Effector memory CD4-positive, alpha-beta T cell (primary cell): ENCODE results near the gene SEMA3E.
"Not testable (repeated sequence)": the region's sequence is repeated elsewhere in the genome, so short reads cannot be mapped to it uniquely, and the experiment has no call there.

ENCODE experiments used
- DNase-seq, 3 donors: peaks; one replicate each; pipeline ENCODE4 v3.0.0-alpha.2; 2020
- H3K27ac ChIP-seq: 2 replicates; pipeline ENCODE4 v1.7.0; 2013; ENCODE audit warnings: mild to moderate bottlenecking, low read length, moderate library complexity; ENCODE audit not compliant: insufficient read depth, poor library complexity, severe bottlenecking
- H3K27me3 ChIP-seq: replicated peaks from 2 replicates; pipeline ENCODE4 v1.7.0; 2013; ENCODE audit warnings: mild to moderate bottlenecking, low read length; ENCODE audit not compliant: insufficient read depth, control insufficient read depth, poor library complexity, severe bottlenecking
- H3K36me3 ChIP-seq: 2 replicates; pipeline ENCODE4 v1.7.0; 2013; ENCODE audit warnings: mild to moderate bottlenecking, low read length, moderate library complexity; ENCODE audit not compliant: control insufficient read depth, insufficient read depth
- H3K4me1 ChIP-seq: 2 replicates; pipeline ENCODE4 v1.7.0; 2013; ENCODE audit warnings: low read length, mild to moderate bottlenecking; ENCODE audit not compliant: control insufficient read depth, insufficient read depth, poor library complexity, severe bottlenecking
- H3K4me3 ChIP-seq: 2 replicates; pipeline ENCODE4 v1.7.0; 2013; ENCODE audit warnings: low read length, low read depth, mild to moderate bottlenecking; ENCODE audit not compliant: insufficient read depth, poor library complexity, severe bottlenecking
- H3K9me3 ChIP-seq: 2 replicates; pipeline ENCODE4 v1.7.0; 2013; ENCODE audit warnings: mild to moderate bottlenecking, low read length, moderate library complexity; ENCODE audit not compliant: control insufficient read depth

The SEMA3E gene

DNA sequence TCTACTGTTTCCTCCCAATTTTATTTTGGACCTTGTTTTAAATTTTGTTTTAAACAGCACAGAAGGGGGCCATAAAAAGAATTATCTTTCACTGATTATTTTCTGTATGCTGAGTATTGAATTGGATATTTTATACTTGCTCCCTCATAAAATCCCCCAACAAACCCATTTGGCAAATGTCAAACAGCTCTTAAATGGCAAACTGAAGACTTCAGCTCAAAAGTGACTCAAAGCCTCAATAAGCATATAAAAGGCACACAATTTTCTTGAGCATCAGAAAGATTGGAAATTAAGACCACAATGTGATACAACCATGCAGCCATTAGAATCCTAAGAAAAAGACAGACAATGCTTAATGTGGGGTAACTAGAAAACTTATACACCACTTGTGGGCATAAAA, 199.2 kb downstream of the SEMA3E start:
- H3K4me1 ChIP-seq, result no peaks in the 10 kb centered on the region
- H3K4me3 ChIP-seq, result no peak overlapping the region
- H3K27me3 ChIP-seq, result no peaks in the 10 kb centered on the region
- no peak for DNase-seq
- H3K9me3 ChIP-seq, result no peaks in the 10 kb centered on the region
- H3K27ac ChIP-seq, result no peak overlapping the region
- no peaks in the 10 kb centered on the region for H3K36me3 ChIP-seq

DNA sequence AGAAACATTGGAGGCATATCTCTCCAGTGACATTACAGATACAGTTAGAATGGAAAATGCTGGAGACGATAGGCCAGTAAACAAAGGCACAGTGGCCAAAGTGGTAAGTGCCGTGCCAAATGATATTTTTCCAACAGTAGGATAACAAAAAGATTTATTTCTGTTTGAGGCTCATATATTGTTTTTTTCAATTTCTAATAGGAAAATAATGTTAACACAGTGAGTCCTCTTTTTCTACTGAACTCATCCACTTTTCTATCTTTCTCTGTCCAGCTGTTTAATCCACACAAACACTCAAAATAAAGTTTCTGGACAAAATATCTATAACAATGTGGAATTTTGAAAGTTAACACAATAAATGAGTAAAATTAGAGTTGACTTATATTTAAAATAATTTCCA, 201.3 kb downstream of the SEMA3E start:
- Histone ChIP-seq H3K9me3 (no peaks in the 10 kb centered on the region), H3K27ac (no peak overlapping the region)
- DNase-seq, result no peak

DNA sequence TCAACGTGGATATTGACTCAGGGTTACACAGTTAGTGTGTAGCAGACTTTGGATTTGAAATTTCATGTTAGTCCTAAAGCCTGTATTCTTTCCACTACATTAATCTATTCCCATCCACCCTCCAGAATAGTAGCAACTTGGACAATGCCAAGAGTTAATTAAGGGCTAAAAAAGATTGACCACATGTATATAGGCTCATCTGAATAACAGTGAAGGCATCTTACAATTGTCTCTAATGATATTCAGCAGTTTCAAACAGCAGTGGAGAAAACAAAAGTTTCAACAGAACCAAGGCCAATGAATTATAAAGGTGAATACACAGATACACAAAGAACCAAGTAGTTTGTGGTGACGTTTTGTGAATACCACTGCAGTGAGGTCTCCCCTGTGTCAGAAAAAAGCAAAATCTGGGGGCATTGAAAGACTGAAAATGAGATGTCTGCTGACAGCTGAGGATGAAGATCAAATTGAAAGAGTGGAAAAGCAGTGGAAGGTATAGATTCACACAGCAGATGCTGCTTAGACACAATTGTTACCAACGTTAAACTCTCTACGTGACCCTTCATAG, 202.8 kb downstream of the SEMA3E start:
- no peak overlapping the region for H3K4me3 ChIP-seq
- no peaks in the 10 kb centered on the region for H3K9me3 ChIP-seq
- H3K27me3 ChIP-seq, result no peaks in the 10 kb centered on the region
- no peaks in the 10 kb centered on the region for H3K36me3 ChIP-seq
- no peak overlapping the region for H3K27ac ChIP-seq
- no peak for DNase-seq
- no peaks in the 10 kb centered on the region for H3K4me1 ChIP-seq

More for the DNA sequence above, 201.3 kb downstream of the SEMA3E start:
- Histone ChIP-seq H3K4me1 (no peaks in the 10 kb centered on the region), H3K27me3 (no peaks in the 10 kb centered on the region), H3K36me3 (no peaks in the 10 kb centered on the region), H3K4me3 (no peak overlapping the region)

DNA sequence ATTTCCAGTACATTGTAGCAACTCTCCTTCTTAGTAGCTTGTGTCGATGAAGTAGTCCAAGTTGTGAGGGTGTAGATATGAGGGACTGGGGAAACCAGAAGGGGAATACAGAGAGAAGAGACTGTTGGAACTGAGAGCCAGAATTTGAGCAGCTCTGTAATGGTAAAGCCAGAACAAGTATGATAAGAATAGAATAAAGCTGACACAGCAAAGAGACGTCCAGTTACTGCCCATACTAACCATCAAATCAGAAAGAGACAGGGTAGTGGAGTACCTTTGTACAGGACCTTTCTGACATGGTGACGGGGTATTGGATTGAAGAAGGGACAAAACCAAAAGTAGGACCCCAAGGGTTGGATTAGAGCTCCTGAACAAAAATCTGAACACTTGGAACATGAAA, 206.0 kb downstream of the SEMA3E start:
- no peak for DNase-seq

DNA sequence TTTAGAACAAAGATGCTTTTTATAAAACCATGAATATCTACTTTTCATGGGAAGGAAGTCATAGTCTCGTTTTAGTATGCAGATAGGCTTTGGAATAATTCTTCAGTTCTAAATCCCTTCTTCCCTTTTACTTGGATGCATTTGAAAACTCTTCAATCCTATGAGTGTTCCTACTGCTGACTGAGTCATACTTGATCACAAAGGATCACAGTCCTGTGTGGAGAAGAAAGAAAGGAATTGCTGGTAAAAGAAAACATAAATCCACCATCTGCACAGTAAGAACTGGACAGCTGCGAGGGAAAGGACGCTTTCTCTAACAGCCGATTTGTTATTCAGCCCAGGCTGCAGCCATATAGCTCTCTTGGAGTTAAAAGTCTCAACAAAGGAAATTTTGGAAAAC, 209.9 kb downstream of the SEMA3E start:
- Histone ChIP-seq H3K27me3 (no peaks in the 10 kb centered on the region), H3K36me3 (no peaks in the 10 kb centered on the region), H3K4me3 (no peak overlapping the region), H3K4me1 (no peaks in the 10 kb centered on the region), H3K27ac (no peak overlapping the region), H3K9me3 (no peaks in the 10 kb centered on the region)
- DNase-seq, result no peak

More for the DNA sequence above, 206.0 kb downstream of the SEMA3E start:
- no peaks in the 10 kb centered on the region for H3K4me1 ChIP-seq
- no peaks in the 10 kb centered on the region for H3K9me3 ChIP-seq
- no peak overlapping the region for H3K27ac ChIP-seq
- no peaks in the 10 kb centered on the region for H3K27me3 ChIP-seq
- H3K4me3 ChIP-seq, result no peak overlapping the region
- no peaks in the 10 kb centered on the region for H3K36me3 ChIP-seq

DNA sequence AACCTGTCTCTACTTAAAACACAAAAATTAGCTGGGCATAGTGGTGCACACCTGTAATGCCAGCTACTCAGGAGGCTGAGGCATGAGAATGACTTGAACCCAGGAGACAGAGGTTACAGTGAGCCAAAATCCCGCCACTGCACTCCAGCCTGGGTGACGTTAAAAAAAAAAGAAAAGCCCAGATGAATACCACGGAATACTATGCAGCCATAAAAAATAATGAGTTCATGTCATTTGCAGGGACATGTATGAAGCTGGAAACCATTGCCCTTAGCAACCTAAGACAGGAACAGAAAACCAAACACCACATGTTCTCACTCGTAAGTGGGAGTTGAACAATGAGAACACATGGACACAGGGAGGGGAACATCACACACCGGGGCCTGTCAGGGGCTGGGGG, 218.7 kb downstream of the SEMA3E start:
- DNase-seq, result not testable (repeated sequence)

DNA sequence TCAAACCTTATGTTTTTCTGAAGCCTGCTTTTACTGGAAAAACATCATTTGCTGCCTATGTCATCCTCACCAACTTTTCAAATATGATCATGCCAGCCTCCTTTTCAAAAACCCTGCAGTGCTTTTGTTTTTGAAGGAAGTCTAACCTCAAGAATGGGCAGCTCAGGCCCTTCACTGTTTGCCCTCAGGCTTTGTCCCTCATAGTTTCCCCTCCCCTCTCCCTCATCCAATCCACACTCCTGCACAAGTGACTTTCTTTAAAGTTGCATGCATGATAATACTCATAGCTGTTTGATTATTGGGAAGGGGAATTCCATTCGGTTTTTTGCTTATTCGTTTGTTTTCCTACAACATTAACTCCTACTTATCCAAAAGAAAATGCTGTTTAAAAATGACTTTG, 219.4 kb downstream of the SEMA3E start:
- no peaks in the 10 kb centered on the region for H3K27me3 ChIP-seq
- H3K4me1 ChIP-seq, result no peaks in the 10 kb centered on the region
- no peak overlapping the region for H3K4me3 ChIP-seq
- no peaks in the 10 kb centered on the region for H3K36me3 ChIP-seq
- H3K9me3 ChIP-seq, result no peaks in the 10 kb centered on the region
- H3K27ac ChIP-seq, result no peak overlapping the region
- DNase-seq, result no peak

More for the DNA sequence above, 218.7 kb downstream of the SEMA3E start:
- H3K36me3 ChIP-seq, H3K27me3 ChIP-seq, H3K4me1 ChIP-seq, H3K9me3 ChIP-seq, H3K4me3 ChIP-seq, H3K27ac ChIP-seq: not testable (repeated sequence)

DNA sequence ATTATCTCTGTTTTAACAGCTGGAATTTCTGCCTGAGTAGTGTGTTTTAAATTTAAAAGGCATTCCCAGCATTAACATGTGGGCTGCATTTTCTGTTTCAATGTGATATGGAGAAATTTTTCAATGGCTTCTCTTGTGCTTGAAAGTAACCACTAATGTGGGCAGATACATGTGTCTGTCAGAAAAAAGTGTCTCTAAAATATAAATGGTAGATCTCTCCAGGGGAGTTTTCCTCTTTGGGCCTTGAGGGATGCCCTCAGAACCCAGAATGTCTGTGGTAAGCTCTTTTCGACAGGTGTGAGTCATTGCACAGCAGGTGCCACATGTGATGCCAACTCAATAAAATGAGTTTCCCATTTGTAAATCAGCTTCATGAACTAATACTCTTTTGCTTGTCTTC, 221.1 kb downstream of the SEMA3E start:
- Histone ChIP-seq H3K9me3 (no peaks in the 10 kb centered on the region), H3K27ac (no peak overlapping the region), H3K4me1 (no peaks in the 10 kb centered on the region), H3K36me3 (no peaks in the 10 kb centered on the region), H3K27me3 (no peaks in the 10 kb centered on the region), H3K4me3 (no peak overlapping the region)
- no peak for DNase-seq

DNA sequence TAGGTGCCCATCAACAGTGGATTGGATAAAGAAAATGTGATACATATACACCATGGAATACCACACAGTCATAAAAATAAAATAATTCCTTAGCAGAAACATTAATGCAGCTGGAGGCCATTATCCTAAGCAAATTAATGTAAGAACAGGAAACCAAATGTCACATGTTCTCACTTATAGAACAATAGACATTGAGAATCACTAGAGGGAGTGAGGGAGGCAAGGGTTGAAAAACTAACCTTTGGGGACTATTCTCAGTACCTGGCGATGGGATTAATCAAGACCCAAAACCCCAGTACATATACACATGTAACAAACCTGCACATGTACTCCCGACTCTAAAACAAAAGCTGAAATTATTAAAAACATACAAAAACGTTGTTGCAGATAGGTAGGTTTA, 222.6 kb downstream of the SEMA3E start:
- Histone ChIP-seq H3K9me3 (no peaks in the 10 kb centered on the region), H3K4me3 (no peak overlapping the region), H3K4me1 (no peaks in the 10 kb centered on the region), H3K27me3 (no peaks in the 10 kb centered on the region), H3K27ac (no peak overlapping the region), H3K36me3 (no peaks in the 10 kb centered on the region)
- no peak for DNase-seq

DNA sequence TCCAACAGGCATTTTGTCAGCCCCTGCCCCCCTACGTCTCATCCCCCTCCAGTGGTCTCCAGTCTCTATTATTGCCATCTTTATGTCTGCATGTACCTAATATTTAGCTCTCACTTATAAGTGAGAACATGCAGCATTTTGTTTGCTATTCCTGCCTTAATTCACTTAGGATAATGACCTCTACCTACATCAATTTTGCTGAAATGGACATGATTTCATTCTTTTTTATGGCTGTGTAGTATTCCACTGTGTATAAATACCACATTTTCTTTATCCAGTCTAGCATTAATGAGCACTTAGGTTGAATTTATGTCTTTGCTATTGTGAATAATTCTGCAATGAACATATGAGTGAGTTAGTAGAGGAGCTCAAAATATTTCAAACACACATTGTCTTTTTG, 229.9 kb downstream of the SEMA3E start:
- no peaks in the 10 kb centered on the region for H3K4me1 ChIP-seq
- H3K27me3 ChIP-seq, result no peaks in the 10 kb centered on the region
- no peak for DNase-seq
- no peak overlapping the region for H3K4me3 ChIP-seq
- H3K36me3 ChIP-seq, result no peaks in the 10 kb centered on the region
- no peak overlapping the region for H3K27ac ChIP-seq
- no peaks in the 10 kb centered on the region for H3K9me3 ChIP-seq
